HL-60 (cell line): ENCODE data around the gene USP19.

ENCODE experiments used
- DNase-seq, 2 experiments: peaks; one replicate each; pipeline ENCODE4 v3.0.0-alpha.2; 2010 to 2020; ENCODE audit warnings: low read depth in 1 of 2, low spot score in 1 of 2
- H3K27ac ChIP-seq: fragments of 250-450 bp; sonication (Bioruptor Pico); replicated peaks from 2 replicates; pipeline ENCODE4 v1.5.1; 2020; ENCODE audit warnings: mild to moderate bottlenecking, moderate library complexity
- H3K27me3 ChIP-seq: fragments of 250-450 bp; sonication (Bioruptor Pico); 2 replicates; pipeline ENCODE4 v1.5.1; 2021; ENCODE audit warnings: mild to moderate bottlenecking, moderate library complexity; ENCODE audit not compliant: insufficient read depth, poor library complexity, severe bottlenecking
- H3K4me3 ChIP-seq: replicated peaks from 2 replicates; pipeline ENCODE4 v1.5.1; 2011; ENCODE audit warnings: mild to moderate bottlenecking, control low read depth, low read length; ENCODE audit not compliant: insufficient read depth
- CTCF ChIP-seq: IDR thresholded peaks from one replicate; pipeline ENCODE4 v1.5.1; 2011; ENCODE audit warnings: low read length, control low read depth, inconsistent platforms; ENCODE audit not compliant: insufficient read depth
- GABPA ChIP-seq: IDR thresholded peaks from 2 replicates; pipeline ENCODE4 v1.6.1; 2012; ENCODE audit warnings: low read depth
- POLR2AphosphoS5 ChIP-seq: IDR thresholded peaks from 2 replicates; pipeline ENCODE4 v1.6.1; 2012; ENCODE audit warnings: low read depth
- REST ChIP-seq: IDR thresholded peaks from 2 replicates; pipeline ENCODE4 v1.6.1; 2012; ENCODE audit warnings: low read depth; ENCODE audit not compliant: insufficient replicate concordance
- SPI1 ChIP-seq: IDR thresholded peaks from 2 replicates; pipeline ENCODE4 v1.6.1; 2012; ENCODE audit warnings: low read depth, mild to moderate bottlenecking, borderline replicate concordance

The USP19 gene

GRCh38 chr3:49140080-49140479 lies 19.5 kb upstream of the USP19 start:
- Histone ChIP-seq H3K4me3 (no peak overlapping the region), H3K27ac (no peak overlapping the region), H3K27me3 (no peaks in the 10 kb centered on the region)
- no peak for DNase-seq
- TF ChIP-seq CTCF = no peak
- TF ChIP-seq POLR2AphosphoS5 = no peak
- no peak for TF ChIP-seq SPI1
- no peak for TF ChIP-seq GABPA
- no peak for TF ChIP-seq REST

- H3K27me3 ChIP-seq = no peaks in the 10 kb centered on the region
- no peak overlapping the region for H3K27ac ChIP-seq
- H3K4me3 ChIP-seq = no peak overlapping the region
- no peak for DNase-seq
- TF ChIP-seq CTCF (no peak), GABPA (no peak), SPI1 (no peak), POLR2AphosphoS5 (no peak), REST (no peak)
These were observed 14.9 kb upstream of the USP19 start for GRCh38 chr3:49135499-49135898.

- Histone ChIP-seq H3K27me3 (no peaks in the 10 kb centered on the region), H3K4me3 (no peak overlapping the region), H3K27ac (no peak overlapping the region)
- no peak for DNase-seq
- TF ChIP-seq SPI1 = no peak
- no peak for TF ChIP-seq CTCF
- TF ChIP-seq POLR2AphosphoS5 = no peak
These were observed 14.0 kb upstream of the USP19 start for GRCh38 chr3:49134471-49135265.
